Smooth muscle cell (in vitro differentiated cells): ENCODE results near the gene ZNF283. TPM values are rescaled to one million over a fixed set of nuclear protein-coding genes. Genes with fewer than 3 reads are reported as not detected.
"Not testable (repeated sequence)": the region's sequence is repeated elsewhere in the genome, so short reads cannot be mapped to it uniquely, and the experiment has no call there.

Experiments used
- DNase-seq: peaks from one replicate; lab custom pipeline; 2025; ENCODE audit not compliant: unreplicated experiment; lab: John Stamatoyannopoulos, UW
- H2AFZ ChIP-seq: fragments of 200-600 bp; sonication (generic); 2 replicates; pipeline ENCODE4 v1.6.0; 2016; ENCODE audit warnings: antibody characterized with exemption, low read depth, mild to moderate bottlenecking
- H3F3A ChIP-seq: fragments of 200-600 bp; sonication (generic); 2 replicates; pipeline ENCODE4 v1.6.0; 2017; ENCODE audit warnings: antibody characterized with exemption, low read depth
- H3K27ac ChIP-seq: fragments of 200-600 bp; sonication (generic); 2 replicates; pipeline ENCODE4 v1.5.1; 2016; ENCODE audit warnings: low read depth, mild to moderate bottlenecking
- H3K27me3 ChIP-seq: fragments of 200-600 bp; sonication (generic); 2 replicates; pipeline ENCODE4 v1.6.1; 2016; ENCODE audit warnings: low read depth, mild to moderate bottlenecking
- H3K36me3 ChIP-seq: fragments of 200-600 bp; sonication (generic); 2 replicates; pipeline ENCODE4 v1.5.1; 2016; ENCODE audit warnings: low read depth
- H3K4me1 ChIP-seq: fragments of 200-600 bp; sonication (generic); 2 replicates; pipeline ENCODE4 v1.5.1; 2016; ENCODE audit warnings: low read depth
- H3K4me2 ChIP-seq: fragments of 200-600 bp; sonication (generic); 2 replicates; pipeline ENCODE4 v1.6.0; 2016; ENCODE audit warnings: mild to moderate bottlenecking
- H3K4me3 ChIP-seq: fragments of 200-600 bp; sonication (generic); 2 replicates; pipeline ENCODE4 v1.5.1; 2016; ENCODE audit warnings: mild to moderate bottlenecking
- H3K79me2 ChIP-seq: fragments of 200-600 bp; sonication (generic); 2 replicates; pipeline ENCODE4 v1.6.0; 2016; ENCODE audit warnings: low read depth, mild to moderate bottlenecking
- H3K9ac ChIP-seq: fragments of 200-600 bp; sonication (generic); 2 replicates; pipeline ENCODE4 v1.6.0; 2016; ENCODE audit warnings: low read depth
- H3K9me3 ChIP-seq: fragments of 200-600 bp; sonication (generic); replicated peaks from 2 replicates; pipeline ENCODE4 v1.5.1; 2016; ENCODE audit warnings: low read depth
- H4K20me1 ChIP-seq: fragments of 200-600 bp; sonication (generic); 2 replicates; pipeline ENCODE4 v1.6.0; 2016; ENCODE audit warnings: low read depth
- CTCF ChIP-seq: fragments of 200-600 bp; sonication (generic); IDR thresholded peaks from 2 replicates; pipeline ENCODE4 v1.5.1; 2017; ENCODE audit warnings: borderline replicate concordance, mild to moderate bottlenecking, antibody characterized with exemption; ENCODE audit not compliant: insufficient read depth, poor library complexity, severe bottlenecking
- WGBS: methylation state at CpG from one replicate; pipeline ENCODE4 v1.1.7; 2016; ENCODE audit warnings: low lambda C conversion rate; 5-methylcytosine and 5-hydroxymethylcytosine counted together
- polyA plus RNA-seq: library from polyadenylated mRNA; unstranded; fragments of >200 nt; fragmentation: Nextera tagmentation; extraction: Ambion mirVana; gene quantifications from 2 replicates; pipeline ENCODE4 v1.2.1, GENCODE V29; 2016
- total RNA-seq: library from RNA; depleted of rRNA; stranded (reverse); fragments of >200 nt; gene quantifications from 2 replicates; pipeline ENCODE4 v1.2.3, GENCODE V29; 2014

ZNF283 gene
- total and polyA plus RNA-seq, 2 experiments from 2014 or later, result 1.5 to 4.1 TPM

GRCh38 chr19:43804432-43804831 is 22.7 kb upstream of the ZNF283 start:
- Histone ChIP-seq H2AFZ (no peak overlapping the region), H3K79me2 (no peaks in the 10 kb centered on the region), H3K9ac (no peak overlapping the region), H3K4me3 (no peak overlapping the region), H3K27ac (no peak overlapping the region), H3K4me1 (no peaks in the 10 kb centered on the region), H3K27me3 (peaks cover 16% of the 10 kb centered on the region), H3F3A (no peaks in the 10 kb centered on the region), H3K4me2 (no peak overlapping the region), H3K36me3 (no peaks in the 10 kb centered on the region), H3K9me3 (no peaks in the 10 kb centered on the region), H4K20me1 (no peaks in the 10 kb centered on the region)
- no peak for DNase-seq
- no peak for TF ChIP-seq CTCF
- 82% methylated on average over 2 of the region's 2 CpGs for WGBS

DNA sequence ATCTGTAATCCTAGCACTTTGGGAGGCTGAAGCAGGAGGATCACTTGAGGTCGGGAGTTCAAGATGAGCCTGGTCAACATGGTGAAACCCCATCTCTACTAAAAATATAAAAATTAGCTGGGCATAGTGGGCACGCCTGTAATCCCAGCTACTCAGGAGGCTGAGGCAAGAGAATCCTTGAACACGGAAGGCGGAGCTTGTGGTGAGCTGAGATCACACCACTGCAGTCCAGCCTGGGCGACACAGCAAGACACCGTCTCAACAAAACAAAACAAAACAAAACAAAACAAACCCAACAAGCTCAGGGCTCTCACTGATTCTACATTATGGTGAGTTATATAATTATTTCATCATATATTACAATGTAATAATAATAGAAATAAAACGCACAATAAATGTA is 20.7 kb upstream of the ZNF283 start:
- H3K36me3 ChIP-seq, H3K79me2 ChIP-seq, DNase-seq, H3K27me3 ChIP-seq, H3K4me2 ChIP-seq, H3F3A ChIP-seq, H2AFZ ChIP-seq, H4K20me1 ChIP-seq, H3K4me3 ChIP-seq, H3K27ac ChIP-seq, H3K9ac ChIP-seq, H3K9me3 ChIP-seq, H3K4me1 ChIP-seq: not testable (repeated sequence)
- 87% methylated on average over 7 of the region's 7 CpGs for whole genome bisulfite sequencing

- no peak overlapping the region for H3K4me3 ChIP-seq
- TF ChIP-seq CTCF, result no peak
- no peaks in the 10 kb centered on the region for H3K36me3 ChIP-seq
- WGBS, result 79% methylated on average over 5 of the region's 5 CpGs
- H3K27me3 ChIP-seq, result no peaks in the 10 kb centered on the region
- no peak overlapping the region for H3K4me2 ChIP-seq
- H4K20me1 ChIP-seq, result no peaks in the 10 kb centered on the region
- no peak overlapping the region for H3K27ac ChIP-seq
- H2AFZ ChIP-seq, result no peak overlapping the region
- no peaks in the 10 kb centered on the region for H3K4me1 ChIP-seq
- H3K79me2 ChIP-seq, result no peaks in the 10 kb centered on the region
- DNase-seq, result no peak
- no peak overlapping the region for H3K9ac ChIP-seq
- no peaks in the 10 kb centered on the region for H3F3A ChIP-seq
- no peaks in the 10 kb centered on the region for H3K9me3 ChIP-seq
These were observed 20.3 kb upstream of the ZNF283 start for GRCh38 chr19:43806848-43807247.

- Histone ChIP-seq H3K9me3 (no peaks in the 10 kb centered on the region), H3K27me3 (no peaks in the 10 kb centered on the region), H3K4me1 (no peaks in the 10 kb centered on the region), H3K4me2 (no peak overlapping the region), H3K9ac (no peak overlapping the region), H2AFZ (no peak overlapping the region), H3K79me2 (no peaks in the 10 kb centered on the region), H3F3A (no peaks in the 10 kb centered on the region), H3K36me3 (no peaks in the 10 kb centered on the region), H3K4me3 (no peak overlapping the region), H4K20me1 (no peaks in the 10 kb centered on the region), H3K27ac (no peak overlapping the region)
- no peak for DNase-seq
- no peak for TF ChIP-seq CTCF
These were observed 19.5 kb upstream of the ZNF283 start for GRCh38 chr19:43807651-43808050.
